ENCODE data around the gene PNN.
"Not testable (repeated sequence)": the region's sequence is repeated elsewhere in the genome, so short reads cannot be mapped to it uniquely, and the experiment has no call there.

PNN gene

GRCh38 chr14:39181693-39182047 is 6.6 kb downstream of the PNN start:
- no peak for DNase-seq

- no peak for DNase-seq
Observed at GRCh38 chr14:39182770-39183684, 8.0 kb downstream of the PNN start.

DNA sequence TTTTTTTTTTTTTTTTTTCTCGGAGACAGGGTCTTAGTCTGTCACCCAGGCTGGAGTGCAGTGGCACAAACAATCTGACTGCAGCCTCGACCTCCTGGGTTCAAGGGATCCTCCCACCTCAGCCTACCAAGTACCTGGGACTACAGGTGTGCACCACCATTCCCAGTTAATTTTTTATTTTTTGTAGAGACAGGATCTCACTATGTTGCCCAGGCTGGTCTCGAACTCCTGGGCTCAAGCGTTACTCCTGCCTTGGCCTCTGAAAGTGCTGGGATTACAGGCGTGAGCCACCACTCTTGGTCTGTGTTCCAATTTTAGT is 8.6 kb downstream of the PNN start:
- not testable (repeated sequence) for DNase-seq

DNA sequence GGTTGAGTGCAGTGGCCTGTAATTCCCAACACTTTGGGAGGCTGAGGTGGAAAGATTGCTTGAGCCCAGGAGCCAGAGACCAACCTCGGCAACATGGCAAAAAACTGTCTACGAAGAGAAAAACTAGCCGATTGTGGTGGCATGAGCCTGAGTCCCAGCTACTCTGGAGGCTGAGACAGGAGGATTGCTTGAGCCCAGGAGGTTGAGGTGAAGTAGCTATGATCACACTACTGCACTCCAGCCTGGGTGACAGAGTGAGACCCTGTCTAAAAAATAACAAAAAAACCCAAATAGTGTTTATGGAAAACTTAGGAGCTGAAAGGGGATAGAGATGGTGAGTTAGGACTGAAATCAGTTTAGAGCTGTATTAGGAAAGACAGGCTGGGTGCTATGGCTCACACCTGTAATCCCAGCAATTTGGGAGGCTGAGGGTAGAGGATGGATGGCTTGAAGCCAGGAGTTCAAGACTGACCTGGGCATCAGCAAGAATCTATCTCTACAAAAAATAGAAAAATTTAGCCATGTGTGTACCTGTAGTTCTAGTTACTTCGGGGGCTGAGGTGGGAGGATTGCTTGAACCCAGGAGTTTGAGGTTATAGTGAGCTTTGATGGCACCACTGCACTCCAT is 9.7 kb downstream of the PNN start:
- DNase-seq: no peak

DNA sequence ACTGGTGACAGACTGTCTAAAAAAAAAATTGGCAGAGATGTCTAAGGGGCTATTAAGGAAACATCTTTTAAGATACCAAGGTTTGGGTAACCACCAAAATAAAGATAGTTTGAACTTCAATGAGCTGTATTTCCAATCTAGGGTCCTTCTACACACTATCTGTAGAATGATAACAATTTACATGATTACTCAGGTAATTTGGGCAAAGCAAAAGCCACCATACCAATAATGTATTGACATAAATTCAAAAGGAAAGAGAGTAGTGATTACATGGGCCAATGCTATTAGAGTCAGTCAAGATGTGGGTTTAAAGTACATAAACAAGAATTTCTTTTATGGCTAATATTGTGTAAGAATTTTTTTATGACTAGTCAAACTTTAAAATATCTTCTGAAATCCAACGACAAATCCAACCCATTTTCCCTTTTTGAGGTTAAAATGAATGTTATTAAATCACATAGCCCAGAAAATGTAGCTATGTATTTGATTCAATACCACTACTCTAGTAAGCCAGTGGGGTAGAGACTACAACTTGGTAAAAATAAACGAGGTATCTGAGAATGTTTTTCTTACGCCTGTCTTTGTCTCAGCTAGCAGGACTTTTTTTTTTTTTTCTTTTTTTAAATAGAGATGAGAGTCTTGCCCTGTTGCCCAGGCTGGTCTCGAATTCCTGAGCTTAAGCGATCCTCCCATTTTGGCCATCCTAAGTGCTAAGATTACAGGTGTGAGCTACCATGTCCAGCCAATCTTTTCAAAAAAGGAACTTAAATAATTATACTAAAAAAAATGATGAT is 10.4 kb downstream of the PNN start:
- DNase-seq: no peak

DNA sequence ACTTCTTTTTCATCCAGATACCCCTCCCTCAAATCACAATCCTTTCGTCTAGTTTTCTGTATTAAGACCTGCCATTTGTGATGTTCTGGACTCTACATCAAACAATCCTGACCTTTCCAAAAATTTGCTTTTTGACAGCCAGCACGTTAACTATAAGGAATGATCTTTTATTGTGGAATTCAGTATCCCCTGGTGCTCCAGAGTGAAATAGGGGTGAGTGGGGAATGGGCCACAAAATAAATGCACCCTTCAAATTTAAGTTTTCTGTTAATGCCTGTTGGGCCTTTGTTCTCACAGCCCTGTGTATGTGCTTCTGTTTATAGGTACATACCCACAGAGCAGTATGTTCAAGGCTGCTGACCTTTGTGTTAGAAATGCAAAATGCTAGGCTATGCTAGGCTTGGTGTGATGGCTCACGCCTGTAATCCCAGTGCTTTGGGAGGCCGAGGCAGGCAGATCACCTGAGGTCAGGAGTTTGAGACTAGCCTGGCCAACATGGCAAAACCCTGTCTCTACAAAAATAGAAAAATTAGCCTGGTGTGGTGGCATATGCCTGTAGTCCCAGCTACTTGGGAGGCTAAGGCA is 12.0 kb downstream of the PNN start:
- no peak for DNase-seq

GRCh38 chr14:39203659-39204606 is 28.9 kb downstream of the PNN start:
- no peak for DNase-seq

DNA sequence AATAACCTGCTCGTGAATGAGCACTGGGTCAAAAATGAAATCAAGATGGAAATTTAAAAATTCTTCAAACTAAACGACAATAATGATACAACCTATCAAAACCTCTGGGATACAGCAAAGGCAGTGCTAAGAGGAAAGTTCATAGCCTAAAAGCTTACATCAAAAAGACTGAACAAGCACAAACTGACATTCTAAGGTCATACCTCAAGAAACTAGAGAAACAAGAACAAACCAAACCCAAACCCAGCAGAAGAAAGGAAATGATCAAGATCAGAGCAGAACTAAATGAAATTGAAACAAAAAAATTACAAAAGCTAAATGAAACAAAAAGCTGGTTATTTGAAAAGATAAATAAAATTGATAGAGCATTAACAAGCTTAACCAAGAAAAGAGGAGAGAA is 32.4 kb downstream of the PNN start:
- not testable (repeated sequence) for DNase-seq

- DNase-seq: no peak
Observed at GRCh38 chr14:39211109-39211741, 36.2 kb downstream of the PNN start.

DNA sequence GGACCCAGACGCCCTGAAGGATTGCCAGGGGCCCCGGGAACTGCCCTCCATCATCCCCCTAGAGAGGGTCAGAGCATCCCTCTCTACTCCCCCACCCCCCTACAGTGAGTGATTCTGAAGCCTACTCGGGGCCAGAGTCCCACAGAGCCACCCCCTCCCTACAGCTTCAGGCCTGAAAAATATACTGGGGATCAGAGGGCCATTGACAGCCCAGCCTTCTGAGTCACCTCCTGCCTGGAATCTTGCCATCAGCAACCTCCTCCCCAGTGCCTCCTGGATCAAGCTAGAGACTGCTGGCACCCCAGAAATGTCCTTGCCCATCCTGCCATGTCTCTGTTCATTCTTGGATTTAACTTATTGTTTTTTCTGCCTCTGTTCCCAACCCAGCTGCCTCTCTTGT is 37.0 kb downstream of the PNN start:
- DNase-seq: peak; percentile 6

DNA sequence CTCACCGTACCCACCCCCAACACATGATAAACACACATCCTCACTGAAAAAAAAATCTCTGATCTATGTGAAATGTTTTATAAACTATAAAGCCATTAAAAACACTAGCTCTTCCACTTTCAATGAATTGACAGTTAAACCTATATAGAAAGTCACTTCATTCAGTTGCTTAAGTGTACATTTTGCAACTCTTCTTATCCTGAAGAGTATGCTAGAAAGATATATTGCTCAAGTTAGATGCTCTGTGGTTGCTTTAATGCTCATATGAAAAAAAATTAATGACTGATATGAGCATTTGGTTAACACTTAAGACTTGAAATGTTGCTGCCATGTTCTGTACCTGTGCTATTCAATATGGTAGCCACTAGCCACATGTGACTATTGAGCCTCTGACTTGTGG is 37.6 kb downstream of the PNN start:
- no peak for DNase-seq

GRCh38 chr14:39217214-39217879 is 42.3 kb downstream of the PNN start:
- no peak for DNase-seq

GRCh38 chr14:39218171-39218769 is 43.2 kb downstream of the PNN start:
- no peak for DNase-seq

DNA sequence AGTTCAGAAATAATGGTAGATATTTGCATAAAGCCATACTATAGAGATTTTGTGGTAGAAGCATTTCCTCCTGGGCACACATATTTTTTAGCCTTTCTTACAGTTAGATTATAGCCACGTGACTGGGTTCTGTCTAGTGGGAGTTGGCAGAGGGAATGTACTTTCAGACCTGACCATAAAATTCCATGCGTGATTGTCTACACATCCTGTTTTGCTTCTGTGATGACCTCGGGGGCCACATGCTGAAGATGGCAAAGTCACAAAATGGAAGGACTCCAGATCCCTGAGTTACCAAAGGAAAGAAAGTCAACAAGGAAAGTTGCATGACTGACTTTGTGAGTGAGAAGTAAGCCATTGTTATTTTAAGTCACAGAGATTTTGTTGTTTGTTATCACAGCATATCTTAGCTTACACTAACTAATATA is 44.0 kb downstream of the PNN start:
- peak; percentile 32 for DNase-seq

DNA sequence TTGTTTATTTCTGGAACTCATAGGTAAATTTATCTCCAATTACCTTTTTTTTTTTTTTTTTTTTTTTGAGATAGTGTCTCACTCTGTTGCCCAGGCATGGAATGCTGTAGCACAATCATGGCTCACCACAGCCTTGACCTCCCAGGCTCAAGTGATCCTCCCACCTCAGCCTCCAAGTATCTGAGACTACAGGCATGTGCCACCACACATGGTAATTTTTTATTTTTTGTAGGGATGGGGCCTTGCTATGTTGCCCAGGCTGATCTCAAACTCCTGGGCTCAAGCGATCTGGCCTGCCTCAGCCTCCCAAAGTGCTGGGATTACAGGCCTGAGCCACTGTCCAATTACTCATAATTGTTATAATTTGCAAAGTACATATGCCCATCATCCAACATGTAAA is 45.4 kb downstream of the PNN start:
- DNase-seq: not testable (repeated sequence)

- no peak for DNase-seq
Observed at GRCh38 chr14:39228044-39228443, 53.0 kb downstream of the PNN start.

GRCh38 chr14:39228509-39229221 is 53.6 kb downstream of the PNN start:
- DNase-seq: no peak

DNA sequence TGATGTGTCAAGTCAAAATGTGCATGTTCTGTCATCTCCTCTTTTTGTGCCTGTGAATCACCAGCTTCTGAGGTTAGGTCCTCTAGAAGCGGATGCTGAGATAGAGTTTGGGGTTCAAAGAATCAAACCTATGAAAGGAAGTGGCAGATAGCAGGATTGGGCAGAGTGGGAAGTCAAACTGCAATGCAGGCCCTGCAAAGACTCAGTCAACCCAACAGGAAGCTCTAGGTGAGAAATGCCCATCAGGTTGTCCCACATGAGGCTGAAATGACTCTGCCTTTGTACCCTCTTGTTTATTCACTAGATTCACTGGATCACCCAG is 54.1 kb downstream of the PNN start:
- DNase-seq: no peak

GRCh38 chr14:39229601-39230110 is 54.6 kb downstream of the PNN start:
- no peak for DNase-seq

All from HCEC 1CT (cell line).